ELR (cell line): Measurements from ENCODE around the gene PIERCE2.
"Not testable (repeated sequence)": the region's sequence is repeated elsewhere in the genome, so short reads cannot be mapped to it uniquely, and the experiment has no call there.

Source experiments
- DNase-seq: peaks from one replicate; pipeline ENCODE4 v3.0.0-alpha.2; 2015; ENCODE audit warnings: low read depth

Gene PIERCE2, protein sequence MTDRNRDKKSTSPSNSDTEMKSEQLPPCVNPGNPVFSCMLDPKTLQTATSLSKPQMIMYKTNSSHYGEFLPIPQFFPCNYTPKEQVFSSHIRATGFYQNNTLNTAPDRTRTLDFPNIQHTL

DNA sequence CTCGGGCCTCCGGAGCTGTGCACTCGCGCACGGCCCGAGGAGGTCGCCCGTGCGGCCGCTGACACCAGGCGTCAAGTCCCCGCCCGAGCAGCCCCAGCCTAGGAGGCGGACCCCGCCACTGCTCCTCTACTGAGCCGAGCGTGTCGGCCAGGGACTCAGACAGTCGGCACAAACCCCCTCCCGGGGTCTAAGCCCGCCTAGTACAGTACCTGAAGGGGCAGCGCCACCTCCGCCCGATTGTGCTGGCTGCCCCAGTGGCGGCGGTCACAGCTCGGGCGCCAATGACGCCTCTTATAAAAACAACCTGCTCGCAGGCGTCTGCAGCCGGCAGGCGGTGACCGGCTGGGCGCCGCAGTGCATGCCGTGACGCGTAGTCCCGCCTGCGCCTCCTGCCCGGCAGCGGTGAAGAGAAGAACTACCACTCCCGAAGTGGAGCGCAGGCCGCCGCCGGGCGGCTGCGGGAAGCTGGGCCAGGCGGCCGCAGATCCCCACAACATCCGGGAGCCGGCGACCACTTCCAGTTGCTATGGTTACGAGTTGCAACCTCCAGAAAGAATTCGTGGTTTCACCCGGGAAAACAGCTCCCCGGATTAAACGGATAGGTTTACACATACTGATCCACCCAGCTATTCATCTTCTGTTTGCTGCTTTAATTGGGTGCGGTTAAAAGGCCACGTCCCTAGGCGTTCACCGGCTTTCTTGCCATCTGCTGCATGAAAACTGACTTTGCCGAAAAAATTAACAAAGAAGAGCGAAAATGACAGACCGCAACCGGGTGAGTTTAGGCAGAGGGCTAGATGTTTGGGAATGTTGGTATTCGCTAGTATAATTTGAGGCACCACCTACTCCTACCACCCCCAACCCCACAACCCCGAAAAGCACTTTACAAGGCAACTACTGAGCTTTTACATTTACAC is at the start of gene PIERCE2, which contains the start of gene CCPG1:
PIERCE2 (plus strand) TSS at position 484 of the 917 bp plus-strand sequence; CDS start at position 758, 274 bp downstream.
CCPG1 (minus strand) TSS at position 348 of the 917 bp plus-strand sequence. CDS start 18,935 bp downstream, outside the sequence.
- peak; percentile 94 for DNase-seq

DNA sequence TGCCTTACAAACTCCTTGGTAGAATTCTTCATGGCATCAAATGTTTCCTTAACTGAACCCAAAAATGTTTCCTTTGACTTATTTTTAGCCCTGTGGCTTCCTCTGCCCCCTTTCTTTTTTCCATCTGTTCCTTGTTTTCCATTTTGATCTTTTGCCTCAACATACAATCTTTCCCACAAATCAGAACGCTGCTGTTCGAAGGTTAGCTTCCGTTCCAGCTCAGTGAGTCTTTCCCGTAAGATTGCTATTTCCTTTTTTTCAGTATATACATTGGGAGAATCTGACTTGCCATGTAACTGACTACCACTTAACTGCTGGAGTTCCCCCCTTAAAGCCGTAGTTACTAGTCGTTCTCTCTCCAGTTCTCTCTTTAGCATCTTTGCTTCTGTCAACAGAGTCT is 48.0 kb upstream of the PIERCE2 start:
- DNase-seq, result no peak

DNA sequence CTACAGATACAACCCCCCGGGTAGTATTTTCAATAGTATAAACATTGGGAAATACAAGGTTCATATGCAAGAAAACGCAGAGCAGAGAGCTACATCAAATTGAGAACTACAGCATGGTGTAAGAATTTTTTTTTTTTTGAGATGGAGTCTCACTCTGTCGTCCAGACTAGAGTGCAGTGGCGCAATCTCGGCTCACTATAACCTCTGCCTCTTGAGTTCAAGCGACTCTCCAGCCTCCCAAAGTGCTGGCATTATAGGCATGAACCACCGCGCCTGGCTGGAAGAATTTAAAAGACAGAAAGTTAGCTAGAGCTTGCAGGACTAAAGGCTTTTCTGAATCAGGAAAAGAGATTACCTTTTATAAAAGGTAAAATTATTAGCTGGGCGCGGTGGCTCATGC is 47.2 kb upstream of the PIERCE2 start:
- no peak for DNase-seq

DNA sequence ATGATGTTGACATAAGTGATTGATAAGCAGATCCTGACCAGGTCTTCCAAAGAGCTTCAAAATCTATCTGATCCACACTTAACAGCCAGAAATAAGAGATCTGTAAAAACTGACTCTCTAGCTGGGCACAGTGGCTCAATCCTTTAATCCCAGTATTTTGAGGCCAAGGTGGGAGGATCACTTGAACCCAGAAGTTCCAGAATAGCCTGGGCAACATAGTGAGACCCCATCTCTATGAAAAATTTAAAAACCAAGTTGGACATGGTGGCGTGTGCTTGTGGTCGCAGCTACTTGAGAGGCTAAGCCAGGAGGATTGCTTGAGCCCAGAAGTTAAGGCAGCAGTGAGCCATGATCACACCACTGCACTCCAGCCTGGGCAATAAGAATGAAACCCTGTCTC is 45.7 kb upstream of the PIERCE2 start:
- no peak for DNase-seq

DNA sequence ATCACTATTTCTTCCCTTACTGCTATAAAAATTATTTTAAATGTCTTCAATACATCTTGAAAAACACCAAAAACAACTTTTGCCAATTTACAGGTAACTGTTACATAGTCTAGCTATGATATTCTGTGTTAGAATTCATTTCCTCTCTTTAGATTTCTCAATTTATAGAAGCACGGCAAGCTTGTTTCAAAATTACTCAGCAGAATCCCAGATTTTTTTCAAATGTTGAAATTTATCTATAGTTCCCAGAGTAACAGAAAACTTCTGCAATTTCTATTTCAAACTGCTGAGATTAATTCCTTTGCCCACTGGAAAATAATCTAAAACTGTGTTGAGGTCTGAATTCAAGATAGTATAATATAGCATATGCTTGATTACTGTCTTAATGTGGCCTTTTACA is 41.3 kb upstream of the PIERCE2 start:
- no peak for DNase-seq

DNA sequence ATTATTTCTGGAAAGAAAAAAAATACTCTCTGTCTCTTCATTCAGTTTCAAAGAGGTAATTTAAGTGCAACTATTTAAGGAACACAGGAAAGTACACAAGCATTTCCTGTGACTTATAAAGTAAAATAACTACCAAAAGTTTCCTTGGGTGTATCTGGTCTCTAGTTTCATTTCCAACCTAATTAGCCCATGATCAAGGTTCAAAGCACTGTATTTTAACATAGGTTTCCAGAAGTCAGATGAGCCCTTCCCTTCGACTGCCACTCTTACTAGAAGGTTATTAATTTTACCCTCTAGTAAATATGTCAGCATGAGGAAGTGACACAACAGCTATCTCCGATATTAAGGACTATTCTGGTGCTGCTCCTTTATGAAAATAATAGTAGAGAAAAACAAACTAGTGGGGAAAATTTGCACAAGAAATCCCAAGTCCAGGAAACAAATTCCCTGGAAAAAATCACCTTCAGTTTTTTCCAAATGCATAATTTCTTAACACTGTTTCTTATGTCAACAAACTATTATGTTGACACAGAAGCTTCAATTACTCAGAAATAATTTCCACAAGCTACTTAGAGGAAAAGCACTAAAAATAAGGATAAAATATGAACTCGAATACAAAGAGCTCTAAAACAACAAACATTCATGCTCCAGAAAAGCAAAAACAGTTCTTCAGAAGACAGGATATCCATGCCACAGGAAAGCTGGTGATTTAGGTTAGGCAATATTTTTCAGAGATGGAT is 35.4 kb upstream of the PIERCE2 start:
- no peak for DNase-seq

DNA sequence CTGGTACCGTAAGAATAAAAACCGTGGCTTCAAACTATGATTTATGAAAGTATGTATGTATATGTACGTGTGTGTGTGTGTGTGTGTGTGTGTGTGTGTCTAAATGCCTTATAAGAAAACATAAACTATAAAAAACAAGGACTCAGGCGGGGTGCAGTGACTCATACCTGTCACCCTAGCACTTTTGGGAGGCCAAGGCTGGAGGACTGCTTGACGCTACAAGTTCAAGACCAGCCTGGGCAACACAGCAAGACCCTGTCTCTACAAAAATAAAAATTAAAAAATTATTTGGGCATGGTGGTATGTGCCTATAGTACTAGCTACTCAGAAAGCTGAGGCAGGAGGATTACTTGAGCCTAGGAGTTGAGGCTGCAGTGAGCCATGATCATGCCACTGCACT is 29.2 kb upstream of the PIERCE2 start:
- DNase-seq, result no peak

DNA sequence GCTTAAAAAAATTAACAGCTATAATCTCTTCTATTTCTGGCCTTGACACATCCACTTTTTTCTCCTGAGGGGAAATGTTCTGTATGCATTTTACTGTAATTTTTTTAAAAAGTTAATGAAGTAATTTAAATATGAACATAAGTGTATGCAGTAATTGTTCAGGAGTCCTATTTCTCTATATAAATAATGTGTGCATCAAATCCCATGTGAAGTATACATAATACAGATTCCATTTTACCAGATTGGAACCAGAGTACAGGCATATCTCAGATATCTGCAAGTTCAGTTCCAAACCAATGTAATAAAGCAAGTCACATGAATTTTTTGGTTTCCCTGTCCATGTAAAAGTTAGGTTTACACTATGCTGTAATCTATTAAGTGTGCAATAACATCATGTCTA is 26.7 kb upstream of the PIERCE2 start:
- no peak for DNase-seq

DNA sequence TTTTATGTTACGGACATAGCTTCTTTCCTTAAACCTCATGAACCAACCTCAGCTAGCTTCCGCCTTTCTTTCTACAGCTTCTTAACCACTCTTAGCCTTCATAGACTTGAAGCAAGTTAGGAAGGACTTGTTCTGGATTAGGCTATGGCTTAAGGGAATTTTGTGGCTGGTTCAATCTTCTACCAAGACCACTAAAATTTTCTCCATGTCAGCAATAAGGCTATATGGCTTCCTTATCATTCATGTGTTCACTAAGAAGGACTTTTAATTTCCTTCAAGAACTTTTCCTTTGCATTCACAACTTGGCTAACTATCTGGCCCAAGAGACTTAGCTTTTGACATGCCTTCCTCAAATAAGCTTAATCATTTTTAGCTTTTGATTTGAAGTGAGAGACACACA is 24.6 kb upstream of the PIERCE2 start:
- DNase-seq, result no peak

DNA sequence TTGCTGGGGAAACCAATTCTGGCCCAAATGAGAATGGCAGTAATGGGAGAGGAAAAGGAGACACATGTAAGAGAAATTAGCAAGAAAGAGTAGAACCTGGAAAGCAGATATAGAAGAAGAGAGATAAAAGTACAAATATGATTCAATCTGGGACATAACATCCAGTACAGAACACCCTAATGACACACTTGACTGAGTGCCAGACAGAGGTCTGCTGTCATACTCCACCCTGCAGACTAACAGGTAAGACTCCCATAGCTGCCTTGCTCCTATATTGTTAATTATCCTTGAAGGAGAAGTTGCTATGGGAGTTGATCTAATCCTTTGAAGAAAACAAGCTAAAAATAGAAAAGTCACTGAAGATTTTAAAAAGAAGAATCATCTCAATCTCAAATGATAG is 21.3 kb upstream of the PIERCE2 start:
- no peak for DNase-seq

DNA sequence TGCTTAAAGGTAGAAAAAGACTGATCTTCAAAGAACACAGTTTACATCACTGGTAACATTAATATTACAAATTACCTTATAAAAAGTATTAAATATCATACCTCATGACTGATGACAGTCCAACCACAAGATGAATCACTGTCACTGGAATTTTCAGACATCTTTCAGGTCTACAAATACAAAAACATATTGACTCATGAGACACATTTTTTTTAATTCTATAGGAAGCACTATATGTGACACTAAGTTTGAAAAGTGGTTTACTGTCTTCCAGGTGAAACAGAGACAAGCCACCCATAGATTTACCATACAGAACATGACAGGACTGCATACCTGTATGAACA is 19.1 kb upstream of the PIERCE2 start:
- peak; percentile 78 for DNase-seq

DNA sequence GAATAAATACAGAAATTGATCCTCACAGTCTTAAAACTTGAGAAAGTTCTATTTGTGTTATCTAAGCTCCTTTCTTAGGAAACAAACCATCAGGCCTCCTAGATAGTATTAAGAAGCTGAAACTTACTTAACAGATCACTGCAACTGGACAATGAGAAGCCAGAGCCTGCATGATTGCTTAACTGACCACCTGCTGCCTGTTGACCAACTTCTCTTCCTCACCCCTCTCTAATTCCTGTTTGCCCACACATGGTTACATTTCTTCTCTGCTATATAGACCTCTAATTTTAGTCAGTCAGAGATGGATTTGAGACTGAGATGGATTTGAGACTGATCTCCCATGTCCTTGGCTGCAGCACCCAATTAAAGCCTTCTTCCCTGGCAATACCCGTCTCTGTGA is 13.6 kb upstream of the PIERCE2 start:
- no peak for DNase-seq

DNA sequence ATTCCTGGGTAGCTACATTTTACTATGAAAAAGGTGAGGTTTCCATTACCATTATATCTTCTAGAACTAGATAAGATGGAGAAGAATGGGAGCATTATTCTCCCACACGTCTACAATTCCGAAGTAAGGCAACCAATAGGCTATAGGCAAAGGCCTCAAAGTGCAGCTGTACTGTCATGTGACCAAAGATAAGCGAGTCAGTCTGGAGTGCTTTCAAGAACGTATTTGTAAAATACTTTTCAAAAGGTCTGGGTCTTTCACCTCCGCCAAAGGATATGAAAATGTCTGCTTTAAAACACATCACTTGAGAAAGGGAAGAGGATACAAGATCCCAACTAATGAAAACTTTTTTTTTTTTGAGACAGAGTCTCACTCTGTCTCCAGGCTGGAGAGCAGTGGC is 10.1 kb upstream of the PIERCE2 start:
- no peak for DNase-seq

DNA sequence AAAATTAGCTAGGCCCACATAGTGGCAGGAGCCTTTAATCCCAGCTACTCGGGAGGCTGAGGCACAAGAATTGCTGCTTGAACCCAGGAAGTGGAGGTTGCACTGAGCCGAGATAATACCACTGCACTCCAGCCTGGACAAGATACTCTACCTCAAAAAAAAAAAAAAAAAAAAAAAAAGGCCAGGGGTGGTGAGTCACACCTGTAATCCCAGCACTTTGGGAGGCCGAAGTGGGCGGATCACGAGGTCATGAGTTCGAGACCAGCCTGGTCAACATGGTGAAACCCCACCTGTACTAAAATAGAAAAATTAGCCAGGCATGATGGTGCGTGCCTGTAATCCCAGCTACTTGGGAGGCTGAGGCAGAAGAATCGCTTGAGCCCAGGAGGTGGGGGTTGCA is 8.2 kb upstream of the PIERCE2 start:
- not testable (repeated sequence) for DNase-seq

DNA sequence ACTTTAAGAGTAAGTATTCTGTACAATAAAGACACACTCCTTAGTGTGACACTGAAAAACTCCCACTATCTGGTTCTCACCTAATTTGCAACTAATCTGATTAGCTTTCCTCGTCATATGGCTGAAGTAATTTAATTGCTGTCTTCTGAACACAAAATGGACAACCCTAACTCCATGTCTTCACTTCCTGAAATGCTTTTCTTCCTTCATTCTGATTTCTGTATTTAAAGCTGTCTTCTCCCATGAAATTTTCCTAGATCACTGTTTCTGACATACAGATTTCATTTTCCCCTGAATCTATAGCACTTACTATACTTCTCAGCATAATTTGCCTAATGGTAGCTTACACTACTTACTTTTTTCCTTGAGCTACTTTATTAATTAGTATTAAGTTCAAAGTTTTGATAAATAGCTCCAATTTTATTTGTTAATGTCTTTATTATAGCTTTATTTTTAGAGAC is 6.5 kb upstream of the PIERCE2 start:
- no peak for DNase-seq

DNA sequence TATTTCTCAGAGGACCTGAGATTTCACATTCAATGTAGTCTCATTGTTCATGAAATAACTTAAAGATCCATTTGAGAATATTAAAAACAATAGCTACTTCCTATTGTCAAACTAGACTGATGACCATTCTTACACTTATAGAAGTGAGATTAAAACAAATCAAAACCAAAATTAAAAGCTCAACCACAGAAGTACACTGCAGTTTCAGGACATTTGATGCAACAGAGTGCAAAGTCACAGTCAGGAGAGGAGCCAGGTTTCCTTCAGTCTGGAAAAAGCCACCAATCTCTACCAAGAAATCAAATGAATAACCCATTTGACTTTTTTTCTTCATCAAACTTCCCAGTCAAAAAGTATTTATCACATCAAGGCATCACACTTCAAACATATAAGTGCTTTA is 5.6 kb upstream of the PIERCE2 start:
- no peak for DNase-seq

DNA sequence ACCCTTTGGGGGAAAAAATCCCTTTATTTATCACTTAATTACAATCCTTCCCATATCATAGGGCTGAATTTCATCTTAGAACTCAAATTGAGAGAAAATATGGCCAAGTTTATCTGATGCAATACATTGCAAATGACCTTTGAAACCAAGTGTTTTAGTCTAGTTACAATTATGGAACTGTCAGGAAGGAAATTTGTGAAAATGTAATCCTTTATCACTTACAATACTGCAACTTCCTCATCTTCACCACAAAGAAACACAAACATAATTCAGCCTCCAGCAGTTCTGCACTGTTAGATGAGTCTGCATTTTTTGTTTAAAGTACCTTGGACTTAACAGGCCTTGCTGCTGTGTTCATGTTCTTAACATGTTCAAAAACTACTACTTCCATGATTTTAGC is 4.8 kb upstream of the PIERCE2 start:
- peak; percentile 23 for DNase-seq

DNA sequence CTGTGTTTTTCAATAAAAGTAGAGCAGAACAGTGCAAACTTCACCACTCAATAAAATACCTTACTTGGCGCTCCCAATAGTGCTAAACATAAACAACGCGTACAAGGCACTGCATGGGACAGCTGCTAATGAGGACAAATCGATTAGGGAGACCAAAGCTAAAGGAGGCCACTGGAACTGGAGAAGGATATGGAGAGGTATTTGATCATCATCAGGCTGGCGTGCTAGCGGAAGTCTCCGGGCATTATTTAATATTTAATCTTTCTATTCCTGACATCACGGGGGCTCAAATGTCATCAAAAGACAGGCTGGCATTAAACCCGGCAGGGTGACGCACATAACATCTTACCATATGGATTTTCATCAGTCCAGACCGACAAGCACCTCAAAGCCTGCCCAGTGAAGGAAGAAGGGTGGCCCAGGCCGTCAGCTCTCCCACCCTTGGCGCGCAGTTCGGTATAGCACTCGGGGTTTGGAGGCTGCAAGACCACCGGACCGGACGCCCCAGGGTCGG is 740 bp upstream of the PIERCE2 start:
- DNase-seq, result no peak

DNA sequence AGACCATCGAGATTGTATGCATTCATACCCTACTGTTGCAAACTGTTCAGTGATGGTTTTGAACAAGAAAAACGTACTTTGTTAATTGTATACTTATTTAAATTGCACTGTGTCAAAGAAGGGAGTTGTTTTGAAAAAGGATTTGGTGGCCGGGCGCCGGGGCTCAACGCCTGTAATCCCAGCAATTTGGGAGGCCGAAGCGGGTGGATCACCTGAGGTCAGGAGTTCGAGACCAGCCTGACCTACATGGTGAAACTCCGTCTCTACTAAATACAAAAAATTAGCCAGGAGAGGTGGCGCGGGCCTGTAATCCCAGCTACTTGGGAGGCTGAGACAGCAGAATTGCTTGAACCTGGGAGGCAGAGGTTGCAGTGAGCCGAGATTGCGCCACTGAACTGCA is 681 bp downstream of the PIERCE2 start:
- DNase-seq, result not testable (repeated sequence)

DNA sequence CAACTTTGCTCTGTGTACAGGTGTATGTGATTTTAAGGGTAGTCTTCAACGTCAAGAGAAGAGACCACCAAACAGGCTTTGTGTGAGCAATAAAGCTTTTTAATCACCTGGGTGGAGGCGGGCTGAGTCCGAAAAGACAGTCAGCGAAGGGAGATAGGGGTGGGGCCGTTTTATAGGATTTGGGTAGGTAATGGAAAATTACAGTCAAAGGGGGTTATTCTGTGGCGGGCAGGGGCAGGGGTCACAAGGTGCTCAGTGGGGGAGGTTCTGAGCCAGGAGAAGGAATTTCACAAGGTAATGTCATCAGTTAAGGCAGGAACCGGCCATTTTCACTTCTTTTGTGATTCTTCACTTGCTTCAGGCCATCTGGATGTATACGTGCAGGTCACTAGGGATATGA is 9.4 kb downstream of the PIERCE2 start:
- DNase-seq, result not testable (repeated sequence)

DNA sequence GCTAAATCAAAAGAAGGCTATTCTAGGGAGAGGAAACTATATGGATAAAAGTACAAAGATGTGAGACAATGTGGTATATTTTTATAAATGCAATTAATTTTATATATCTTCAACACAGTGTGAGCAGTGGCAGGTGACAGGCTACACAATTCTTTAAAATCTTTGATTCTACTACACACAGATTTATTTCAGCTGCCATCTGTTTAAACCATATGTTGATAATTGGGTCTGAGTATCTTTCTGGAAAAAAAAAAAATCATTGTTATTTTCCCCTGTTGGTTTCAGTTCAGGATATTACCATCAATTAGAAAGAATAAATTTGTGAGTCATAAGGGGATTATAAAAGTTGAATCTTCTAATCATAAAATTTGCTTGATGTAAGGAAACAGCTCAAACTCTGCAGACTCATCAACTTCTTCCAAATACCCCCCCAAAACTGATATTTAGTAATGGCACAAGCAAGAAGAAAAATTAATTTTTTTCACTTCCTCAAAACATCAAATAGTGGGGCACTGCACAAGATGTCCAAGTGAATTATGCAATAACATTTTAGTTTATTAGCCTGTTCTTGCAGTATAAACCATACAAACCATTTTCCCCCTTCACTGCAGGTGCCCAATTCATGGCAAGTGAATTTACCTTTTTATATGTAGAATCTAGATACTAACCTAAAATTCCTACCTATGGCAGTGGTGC is 12.0 kb downstream of the PIERCE2 start:
- no peak for DNase-seq

DNA sequence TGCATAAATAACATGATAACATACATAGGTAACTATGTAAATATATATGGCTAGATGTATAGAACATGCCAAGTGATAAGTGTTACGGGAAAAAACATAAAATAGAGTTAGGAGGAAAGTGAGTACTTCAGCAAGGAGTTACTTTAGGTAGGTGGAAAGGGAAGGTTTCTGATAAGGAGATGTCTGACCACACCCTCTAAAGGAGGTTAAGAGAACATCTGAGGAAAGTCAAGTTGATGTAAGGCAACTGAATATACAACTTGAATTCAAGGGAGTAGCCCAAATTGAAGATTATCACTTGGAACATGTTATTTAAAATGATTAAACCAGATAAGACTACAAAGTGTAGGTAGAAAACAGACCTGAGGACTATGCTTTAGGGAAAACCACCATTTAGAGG is 13.8 kb downstream of the PIERCE2 start:
- no peak for DNase-seq
